Bone marrow (tissue), 2 donors: ENCODE measurements around the gene ACIN1.

Experiments
- DNase-seq, 2 donors: peaks; one replicate each; lab custom pipeline; 2025; lab: John Stamatoyannopoulos, UW

ACIN1 gene, protein sequence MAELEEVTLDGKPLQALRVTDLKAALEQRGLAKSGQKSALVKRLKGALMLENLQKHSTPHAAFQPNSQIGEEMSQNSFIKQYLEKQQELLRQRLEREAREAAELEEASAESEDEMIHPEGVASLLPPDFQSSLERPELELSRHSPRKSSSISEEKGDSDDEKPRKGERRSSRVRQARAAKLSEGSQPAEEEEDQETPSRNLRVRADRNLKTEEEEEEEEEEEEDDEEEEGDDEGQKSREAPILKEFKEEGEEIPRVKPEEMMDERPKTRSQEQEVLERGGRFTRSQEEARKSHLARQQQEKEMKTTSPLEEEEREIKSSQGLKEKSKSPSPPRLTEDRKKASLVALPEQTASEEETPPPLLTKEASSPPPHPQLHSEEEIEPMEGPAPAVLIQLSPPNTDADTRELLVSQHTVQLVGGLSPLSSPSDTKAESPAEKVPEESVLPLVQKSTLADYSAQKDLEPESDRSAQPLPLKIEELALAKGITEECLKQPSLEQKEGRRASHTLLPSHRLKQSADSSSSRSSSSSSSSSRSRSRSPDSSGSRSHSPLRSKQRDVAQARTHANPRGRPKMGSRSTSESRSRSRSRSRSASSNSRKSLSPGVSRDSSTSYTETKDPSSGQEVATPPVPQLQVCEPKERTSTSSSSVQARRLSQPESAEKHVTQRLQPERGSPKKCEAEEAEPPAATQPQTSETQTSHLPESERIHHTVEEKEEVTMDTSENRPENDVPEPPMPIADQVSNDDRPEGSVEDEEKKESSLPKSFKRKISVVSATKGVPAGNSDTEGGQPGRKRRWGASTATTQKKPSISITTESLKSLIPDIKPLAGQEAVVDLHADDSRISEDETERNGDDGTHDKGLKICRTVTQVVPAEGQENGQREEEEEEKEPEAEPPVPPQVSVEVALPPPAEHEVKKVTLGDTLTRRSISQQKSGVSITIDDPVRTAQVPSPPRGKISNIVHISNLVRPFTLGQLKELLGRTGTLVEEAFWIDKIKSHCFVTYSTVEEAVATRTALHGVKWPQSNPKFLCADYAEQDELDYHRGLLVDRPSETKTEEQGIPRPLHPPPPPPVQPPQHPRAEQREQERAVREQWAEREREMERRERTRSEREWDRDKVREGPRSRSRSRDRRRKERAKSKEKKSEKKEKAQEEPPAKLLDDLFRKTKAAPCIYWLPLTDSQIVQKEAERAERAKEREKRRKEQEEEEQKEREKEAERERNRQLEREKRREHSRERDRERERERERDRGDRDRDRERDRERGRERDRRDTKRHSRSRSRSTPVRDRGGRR

DNA sequence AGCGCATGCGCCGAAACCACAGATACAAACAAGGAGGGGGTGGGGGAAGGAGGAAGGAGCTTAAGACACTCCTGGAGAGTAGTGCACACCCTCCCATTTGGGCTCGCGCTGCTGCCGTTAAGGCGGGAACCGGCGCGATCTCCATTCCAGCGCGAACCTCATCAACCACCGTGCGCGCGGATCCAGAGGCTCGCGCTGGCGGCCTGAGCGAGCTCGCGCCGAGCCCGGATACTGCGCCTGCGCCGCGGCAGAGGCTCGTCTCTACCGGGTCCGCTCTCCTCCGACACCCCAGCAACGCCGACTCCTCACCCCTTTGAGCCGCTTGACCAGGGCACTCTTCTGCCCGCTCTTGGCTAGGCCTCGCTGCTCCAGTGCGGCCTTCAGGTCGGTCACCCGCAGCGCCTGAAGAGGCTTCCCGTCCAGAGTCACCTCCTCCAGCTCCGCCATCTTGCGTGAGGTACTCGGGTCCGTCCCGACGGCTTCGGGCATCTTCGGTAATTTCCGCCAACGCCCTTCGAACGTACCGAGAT lies at the start of gene ACIN1:
Gene ACIN1 (minus strand): TSS at position 471 of the 530 bp plus-strand sequence. CDS start 24 bp downstream, at position 447.
- DNase-seq = no peak

DNA sequence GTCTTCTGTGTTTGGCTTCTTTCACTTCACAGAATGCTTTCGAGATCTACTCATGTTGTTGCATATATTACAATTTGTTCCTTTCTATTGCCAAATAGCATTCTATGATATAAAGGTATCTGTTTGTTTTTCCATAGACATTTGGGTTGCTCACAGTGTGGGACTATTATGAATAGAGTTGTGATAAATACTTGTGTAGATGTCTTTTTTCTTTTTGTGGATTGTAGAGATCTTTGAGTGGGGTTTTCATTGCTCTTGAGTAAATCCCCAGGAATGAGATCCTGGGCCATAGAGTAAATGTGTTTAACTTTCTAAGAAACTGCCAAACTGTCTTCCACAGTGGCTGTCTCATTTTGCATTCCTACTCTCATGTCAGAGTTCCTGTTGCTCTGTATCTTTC lies 49.0 kb upstream of the ACIN1 start:
- no peak for DNase-seq

DNA sequence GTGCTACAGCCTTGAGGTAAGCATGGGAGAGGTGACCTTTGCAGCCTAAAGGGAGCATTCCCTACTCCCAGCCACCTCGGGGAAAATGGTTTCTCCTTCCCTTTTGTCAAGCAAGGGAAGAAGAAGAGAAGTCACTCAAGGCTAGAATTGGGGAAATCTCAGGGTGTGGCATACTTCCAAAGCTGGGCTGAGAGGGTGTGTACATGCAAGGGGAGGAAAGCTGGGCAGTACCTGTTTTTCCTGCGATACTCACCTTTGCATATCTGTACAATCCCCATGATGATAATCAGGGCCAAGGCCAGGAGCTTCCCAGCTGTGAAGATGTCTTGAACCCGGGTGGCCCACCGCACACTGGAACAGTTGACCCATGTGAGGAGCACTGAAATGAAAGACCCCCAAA lies 47.9 kb upstream of the ACIN1 start:
- no peak for DNase-seq

DNA sequence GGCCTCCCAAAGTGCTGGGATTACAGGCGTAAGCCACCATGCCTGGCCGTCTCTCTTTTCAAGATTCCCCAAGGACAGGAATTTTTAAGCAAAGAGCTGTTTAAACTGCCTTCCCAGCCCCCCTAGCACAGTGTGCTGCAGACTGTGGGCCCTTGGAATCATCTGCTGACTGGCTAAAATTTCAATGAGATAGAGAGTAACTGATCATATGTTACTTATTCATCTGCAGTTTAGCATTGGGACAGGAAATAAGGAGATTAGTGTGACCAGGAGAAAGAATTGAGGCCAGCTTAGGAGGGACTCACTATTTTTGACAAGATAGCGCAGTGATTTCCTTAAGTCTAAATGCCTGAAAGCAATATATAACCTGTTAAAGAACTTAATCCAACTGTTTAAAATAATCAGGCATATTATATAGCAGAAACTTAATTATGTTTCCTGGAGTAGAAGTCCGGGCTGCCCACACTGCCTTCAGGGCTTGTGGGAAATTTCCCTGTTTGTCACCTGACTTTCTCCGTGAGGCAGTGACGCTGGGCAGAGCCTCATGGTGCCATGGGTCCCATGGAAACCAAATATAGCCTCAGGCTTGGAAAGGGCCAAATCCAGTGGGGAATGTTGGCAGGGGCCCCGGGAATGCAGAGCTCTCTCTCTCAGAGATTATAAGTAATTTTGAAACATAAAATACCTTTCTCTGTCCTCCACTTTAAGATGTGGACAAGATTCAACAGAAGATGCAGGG lies 46.9 kb upstream of the ACIN1 start:
- DNase-seq = no peak

DNA sequence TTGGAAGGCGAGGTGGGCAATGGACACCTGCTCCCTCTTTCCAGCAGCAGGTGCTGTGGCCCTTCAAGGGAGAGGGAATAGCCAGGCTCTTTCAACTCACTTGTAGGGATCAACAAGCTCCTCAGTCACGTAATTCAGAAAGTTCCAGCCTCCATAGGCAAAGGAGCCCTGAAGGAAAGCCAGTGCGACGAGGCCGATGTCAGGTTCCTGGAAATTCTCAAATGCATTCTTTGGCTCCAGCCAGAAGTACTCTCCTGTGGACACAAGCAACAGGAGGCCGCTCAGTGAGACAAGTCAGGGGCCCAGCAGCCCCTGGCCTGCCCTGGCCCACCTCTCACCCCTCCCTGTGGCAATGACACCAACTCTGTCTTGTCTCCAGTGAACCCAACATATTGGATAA lies 45.4 kb upstream of the ACIN1 start:
- no peak for DNase-seq

DNA sequence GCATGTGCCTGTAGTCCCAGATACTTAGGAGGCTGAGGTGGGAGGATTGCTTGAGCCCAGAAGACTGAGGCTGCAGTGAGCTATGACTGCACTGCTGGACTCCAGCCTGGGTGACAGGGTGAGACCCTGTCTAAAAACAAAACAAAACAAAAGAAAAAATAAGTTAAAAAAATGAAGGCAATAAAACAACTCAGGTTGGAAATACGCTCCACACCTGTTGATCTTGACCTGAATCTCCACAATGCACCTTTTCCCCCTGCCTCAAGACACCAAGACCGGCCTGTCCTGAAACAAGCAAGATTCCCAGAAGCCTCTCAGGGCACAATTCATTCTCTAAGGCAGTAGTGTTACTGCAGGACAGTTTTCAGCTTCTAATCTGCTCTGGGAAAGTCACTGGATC lies 44.9 kb upstream of the ACIN1 start:
- DNase-seq = no peak

DNA sequence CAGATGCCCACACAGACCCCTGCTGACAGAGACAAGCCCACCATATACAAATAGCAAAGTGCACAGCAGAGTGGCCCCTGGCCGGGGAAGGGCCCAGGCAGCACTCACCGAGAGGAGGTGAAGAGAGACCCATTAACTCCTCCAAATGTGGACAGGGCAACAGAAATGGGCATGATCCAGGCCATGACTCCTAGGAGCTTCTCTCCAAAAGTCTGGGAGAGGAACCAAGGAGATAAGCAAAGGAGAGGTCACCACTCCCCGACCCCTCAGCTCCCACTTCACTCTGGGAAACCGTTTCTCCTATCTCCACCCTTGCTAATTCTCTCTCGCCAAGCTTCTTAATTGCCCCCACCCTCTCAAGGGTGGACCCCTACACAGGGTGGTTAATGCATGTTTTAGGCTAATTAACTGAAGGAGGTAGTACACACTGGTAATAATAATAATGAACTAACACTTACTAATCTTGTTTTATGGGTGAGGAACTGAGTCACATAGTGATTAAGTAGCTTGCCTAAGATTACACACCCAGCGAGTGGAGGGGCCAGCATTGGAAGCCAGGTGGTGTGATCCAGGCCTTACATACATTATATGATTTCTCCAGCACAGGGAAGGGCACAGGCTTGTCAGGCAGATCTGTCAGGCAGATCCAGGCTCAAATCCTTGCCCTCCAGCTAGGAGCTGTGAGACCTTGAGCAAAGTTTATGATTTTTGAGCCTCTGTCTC lies 43.0 kb upstream of the ACIN1 start:
- no peak for DNase-seq

DNA sequence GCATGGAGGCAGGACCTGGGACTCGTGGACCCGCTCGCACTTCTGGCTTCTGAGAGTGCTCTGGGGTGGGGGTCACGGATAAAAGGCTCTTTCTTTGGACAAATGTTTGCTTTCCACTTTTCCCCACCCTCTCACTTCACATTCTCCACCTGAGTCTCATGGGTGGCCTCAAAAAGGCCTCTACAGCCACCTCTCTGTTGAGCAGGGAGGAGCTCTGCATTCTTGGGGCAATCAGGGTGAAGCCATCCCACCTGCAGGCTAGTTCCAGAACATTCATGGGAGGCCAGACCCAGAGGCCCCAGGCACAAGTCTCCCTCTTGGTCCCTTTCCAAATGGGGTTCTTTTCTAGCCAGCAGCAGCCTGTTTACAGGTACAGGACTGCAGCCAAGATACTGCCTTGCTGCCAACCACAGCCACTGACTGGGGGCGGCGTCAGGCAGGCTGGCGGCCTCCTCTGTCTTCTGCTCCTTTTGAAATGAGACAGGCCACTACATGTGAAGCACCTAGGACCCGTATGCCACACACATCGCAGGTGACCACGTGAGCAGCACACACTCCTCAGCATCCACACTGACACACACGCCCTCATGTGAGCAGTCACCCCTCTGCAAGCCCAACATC lies 42.4 kb upstream of the ACIN1 start:
- DNase-seq = no peak

DNA sequence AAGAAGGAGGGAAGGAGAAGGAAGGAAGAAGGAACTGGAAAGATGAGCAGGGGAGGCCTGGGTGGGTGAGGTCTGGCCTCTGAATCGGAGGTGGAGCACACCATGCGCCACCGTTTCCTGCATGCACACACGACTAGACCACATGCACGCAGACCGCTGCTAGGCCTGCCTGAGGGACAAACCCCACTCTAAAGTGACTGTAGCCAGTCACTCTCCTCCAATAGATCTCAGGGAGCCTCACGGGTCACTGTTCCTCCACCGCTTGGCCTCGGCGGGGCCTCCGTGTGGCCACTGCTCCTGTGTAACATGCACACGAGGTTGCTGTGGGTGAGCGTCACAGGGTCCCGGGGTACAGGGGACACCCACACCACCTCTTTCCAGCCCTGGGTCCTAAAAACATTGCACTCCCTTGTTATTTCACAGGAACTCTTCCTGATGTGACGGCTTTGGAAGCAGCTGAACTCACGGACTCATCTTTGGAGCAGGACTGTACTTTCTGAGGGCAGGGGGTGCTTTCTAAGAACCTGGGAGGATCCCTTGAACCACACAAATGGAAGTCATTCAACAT lies 41.7 kb upstream of the ACIN1 start:
- DNase-seq = no peak

DNA sequence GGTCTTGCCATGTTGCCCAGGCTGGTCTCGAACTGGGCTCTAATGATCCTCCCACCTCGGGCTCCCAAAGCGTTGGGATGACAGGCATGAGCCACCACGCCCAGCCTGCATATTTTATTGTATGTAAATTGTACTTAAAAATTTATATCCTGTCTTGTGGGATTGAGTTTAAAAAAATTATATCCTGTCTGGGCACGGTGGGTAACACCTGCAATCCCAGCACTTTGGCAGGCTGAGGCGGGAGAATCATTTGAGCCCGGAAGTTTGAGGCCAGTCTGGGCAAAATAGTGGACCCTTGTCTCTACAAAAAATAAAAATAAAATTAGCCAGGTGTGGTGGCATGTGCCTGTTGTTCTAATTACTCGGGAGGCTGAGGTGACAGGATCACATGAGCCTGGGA lies 38.0 kb upstream of the ACIN1 start:
- no peak for DNase-seq

DNA sequence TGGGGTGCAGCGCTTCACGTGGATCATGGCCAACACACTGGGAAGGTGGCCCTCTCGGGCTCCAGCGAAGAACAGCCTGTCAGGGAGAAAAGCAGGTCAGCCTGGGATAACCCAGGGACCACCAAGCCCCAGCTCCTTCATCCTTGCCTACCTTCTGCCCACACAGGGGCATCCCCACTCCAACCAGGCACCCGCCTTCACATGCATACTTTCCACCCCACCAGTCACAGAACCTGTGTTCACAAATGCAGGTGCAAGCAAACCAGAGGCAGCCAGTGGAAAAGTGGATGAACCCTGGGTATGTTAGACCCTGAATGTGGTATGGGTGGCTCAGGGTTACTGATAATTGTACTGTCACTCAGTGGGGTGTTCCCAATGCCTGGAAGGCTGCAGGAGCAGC lies 36.5 kb upstream of the ACIN1 start:
- DNase-seq = no peak

DNA sequence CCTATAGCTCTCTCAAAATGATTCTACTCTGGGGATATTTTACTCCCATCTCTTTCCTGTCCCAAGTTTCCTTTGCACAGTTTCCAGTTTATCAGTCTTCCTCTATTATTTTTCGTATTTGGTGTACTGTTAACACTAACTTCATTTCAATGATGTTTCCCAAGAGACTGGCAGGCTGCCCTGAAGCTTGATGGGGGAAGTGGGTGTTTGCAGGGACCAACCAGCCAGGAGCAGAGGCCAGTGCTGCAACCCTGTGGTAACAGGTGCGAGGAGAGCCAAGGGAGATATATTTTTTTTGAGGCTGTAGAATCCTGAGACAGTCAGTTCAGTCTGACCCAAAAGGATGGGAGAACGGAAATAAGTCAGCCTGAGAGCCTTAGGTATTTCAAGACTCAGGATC lies 35.9 kb upstream of the ACIN1 start:
- no peak for DNase-seq

DNA sequence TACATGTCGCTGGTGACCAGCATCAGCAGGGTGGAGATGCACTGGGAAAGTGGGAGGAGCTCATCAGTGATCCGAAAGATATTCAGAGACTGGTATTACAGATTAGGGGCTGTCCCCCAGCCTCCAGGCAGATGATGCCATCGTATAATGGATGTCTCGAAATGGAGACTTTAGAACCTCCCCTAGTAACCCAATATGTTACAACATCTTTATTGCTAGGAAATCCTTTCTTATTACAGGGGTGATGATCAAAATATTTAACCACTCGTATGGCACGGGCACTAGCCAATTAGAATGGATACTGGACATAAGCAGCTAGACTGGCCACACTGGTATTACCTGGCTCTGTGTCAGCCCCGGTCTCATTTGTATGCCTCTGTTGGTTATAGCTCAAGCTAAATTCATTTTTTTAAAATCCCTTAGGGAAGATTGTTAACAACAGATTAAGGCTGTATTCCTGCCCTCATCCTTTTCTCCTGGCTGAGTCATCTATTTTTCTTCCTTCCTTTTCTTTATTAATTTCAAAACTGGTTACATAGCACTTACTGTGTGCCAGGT lies 34.9 kb upstream of the ACIN1 start:
- no peak for DNase-seq

DNA sequence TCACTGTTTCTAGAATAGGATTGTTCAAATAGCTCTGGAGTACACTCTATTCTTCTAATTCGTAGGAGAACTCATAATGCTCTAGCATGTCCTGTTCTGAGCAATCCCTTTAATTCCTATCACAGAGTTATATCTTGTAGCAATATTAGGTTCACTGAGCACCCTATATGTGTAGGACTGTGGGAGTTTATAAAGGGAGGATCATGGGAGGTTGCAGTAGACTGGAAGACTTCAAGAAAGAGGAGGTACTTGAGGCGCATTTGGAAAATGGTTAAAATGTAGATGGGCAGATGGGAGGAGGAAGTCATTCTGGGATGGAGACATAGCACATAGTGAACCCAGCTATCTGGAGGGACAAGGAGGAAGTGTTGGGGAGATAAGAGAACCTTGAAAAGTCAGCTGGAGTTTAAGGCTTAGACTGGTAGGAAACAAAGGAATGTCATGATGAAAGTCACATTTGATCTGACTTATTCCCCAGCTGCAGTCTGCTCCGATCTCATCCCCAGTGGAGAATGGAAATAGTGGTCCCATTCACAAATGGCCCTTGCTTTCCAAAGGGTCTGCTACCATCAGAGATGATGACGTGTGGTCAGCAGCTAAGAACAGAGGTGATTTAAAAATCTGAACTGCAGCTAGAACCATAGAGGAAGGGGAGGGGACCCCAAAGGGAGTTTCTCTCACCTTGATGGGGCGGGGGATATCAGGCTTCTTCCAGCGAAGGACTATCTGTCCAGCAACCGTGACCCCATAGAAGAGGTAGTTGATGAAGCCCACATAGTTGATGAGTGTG lies 34.2 kb upstream of the ACIN1 start:
- no peak for DNase-seq

DNA sequence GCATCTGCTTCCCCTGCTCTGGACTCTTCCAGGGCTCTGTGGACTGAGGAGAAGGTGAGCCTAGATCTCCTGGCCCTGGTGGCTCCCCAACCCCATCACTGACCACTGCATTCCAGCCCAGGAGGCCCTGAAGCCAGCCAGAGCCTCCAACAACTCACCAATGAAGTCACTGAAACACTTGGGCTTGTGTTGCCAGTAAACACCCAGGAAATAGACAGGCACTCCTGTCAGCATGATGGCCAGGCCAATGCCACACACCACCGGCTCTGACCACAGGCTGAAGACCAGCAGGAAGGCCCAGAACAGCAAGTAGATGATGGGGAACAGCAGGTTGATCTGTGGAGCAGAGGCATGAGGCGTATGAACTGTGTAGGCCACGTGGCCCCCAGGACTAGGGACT lies 32.9 kb upstream of the ACIN1 start:
- DNase-seq = no peak

DNA sequence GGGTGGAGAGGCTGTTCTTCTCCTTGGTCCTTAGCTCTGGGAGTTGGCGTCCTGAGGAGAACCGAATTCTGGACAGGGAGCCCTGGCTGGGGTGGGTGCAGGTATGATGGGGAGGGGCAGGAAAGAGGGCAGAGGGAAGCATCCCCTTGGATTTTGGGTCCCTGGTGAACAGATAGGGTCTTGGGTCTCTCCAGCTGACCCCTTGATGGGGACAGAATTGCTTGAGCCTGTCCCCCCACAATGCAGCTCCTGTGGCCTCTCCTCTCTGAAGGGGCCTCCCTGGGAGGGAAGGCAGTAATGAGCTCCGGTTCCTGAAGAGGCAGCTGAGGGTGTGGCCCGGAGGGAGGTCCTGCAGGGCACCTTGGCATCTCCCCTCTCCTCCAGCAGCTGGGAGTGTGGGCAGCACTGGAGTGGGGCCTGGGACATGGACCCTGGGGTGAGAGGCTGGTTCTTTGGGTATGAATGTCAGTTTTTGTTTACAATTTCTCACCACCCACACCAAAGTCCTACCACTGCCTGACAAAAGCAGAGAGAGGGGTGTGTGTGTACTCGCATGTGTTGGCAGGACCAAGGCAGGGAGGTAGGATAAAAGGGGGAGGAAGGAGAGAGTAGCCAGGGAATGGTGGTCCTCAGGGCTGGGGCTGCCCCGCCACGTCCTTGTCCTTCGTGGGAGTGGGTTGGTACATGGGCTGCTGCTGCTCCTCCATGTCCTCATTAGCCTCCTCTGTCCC lies 31.8 kb upstream of the ACIN1 start:
- DNase-seq = no peak

DNA sequence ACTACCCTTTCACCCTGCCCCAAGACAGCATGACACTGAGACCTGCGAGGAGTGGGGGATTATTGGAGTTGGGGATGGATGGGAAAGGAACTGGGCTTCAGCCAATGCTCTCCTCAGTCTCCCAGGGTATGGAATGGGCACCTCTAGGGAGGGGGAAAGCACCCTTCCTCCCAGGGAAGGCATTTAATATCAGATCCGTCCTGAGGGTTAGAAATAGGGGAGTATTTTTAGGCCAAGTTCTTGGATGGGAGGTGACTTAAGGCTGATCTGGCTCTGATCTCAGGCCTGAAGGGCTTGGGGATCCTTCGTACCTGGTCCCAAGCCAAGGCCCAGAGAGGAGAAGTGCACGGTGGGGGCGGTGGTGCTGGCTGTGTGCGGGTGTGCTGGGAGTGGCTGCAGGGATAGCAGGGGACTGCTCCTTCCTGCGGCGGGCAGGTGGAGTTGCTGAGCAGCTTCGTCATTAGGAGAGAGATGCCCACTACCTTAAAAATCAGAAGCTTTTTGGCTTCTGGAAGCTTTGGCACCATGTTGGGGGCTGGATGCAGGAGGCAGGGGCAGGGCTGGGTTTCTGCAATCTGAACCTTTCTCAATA lies 31.1 kb upstream of the ACIN1 start:
- DNase-seq = no peak

DNA sequence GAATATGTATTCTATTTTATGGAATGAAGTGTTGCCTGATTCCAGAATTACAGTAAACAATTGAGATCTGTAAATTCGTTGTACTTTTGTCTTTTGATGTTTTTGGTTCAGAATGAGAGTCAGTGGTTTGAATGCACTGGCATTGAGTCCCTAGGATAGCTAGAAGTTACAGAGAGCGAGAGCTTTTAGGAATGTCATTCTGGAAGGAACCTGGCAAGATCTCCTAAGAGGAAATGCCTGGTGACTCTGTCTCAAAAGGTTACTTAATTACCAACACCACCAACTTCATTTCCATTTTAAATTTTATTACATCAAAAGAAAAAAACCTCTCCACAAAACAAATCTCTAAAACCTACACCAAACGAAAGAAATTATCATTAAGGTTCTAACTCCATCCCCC lies 30.1 kb upstream of the ACIN1 start:
- DNase-seq = no peak
